Neural progenitor cell (in vitro differentiated cells): ENCODE data around the gene SLC38A10. TPM values are rescaled to one million over a fixed set of nuclear protein-coding genes. Genes with fewer than 3 reads are reported as not detected.

ENCODE experiments used
- DNase-seq: peaks from one replicate; pipeline ENCODE4 v3.0.0-alpha.2; 2016; ENCODE audit warnings: low spot score
- H2AFZ ChIP-seq: fragments of 200-600 bp; sonication (generic); replicated peaks from 2 replicates; pipeline ENCODE4 v1.6.1; 2016; ENCODE audit warnings: antibody characterized with exemption
- H3F3A ChIP-seq: fragments of 200-600 bp; sonication (generic); 2 replicates; pipeline ENCODE4 v1.6.1; 2016; ENCODE audit warnings: antibody characterized with exemption, low read depth
- H3K27ac ChIP-seq: fragments of 200-600 bp; sonication (generic); 2 replicates; pipeline ENCODE4 v1.5.1; 2016; ENCODE audit warnings: mild to moderate bottlenecking
- H3K27me3 ChIP-seq: fragments of 200-600 bp; sonication (generic); 2 replicates; pipeline ENCODE4 v1.6.1; 2016; ENCODE audit warnings: mild to moderate bottlenecking, moderate library complexity
- H3K36me3 ChIP-seq: fragments of 200-600 bp; sonication (generic); 2 replicates; pipeline ENCODE4 v1.5.1; 2016
- H3K4me1 ChIP-seq: fragments of 200-600 bp; sonication (generic); 2 replicates; pipeline ENCODE4 v1.6.1; 2016; ENCODE audit warnings: mixed run types
- H3K4me2 ChIP-seq: fragments of 200-600 bp; sonication (generic); 2 replicates; pipeline ENCODE4 v1.6.1; 2016
- H3K4me3 ChIP-seq: fragments of 200-600 bp; sonication (generic); 2 replicates; pipeline ENCODE4 v1.5.1; 2016
- H3K79me2 ChIP-seq: fragments of 200-600 bp; sonication (generic); 2 replicates; pipeline ENCODE4 v1.6.1; 2016; ENCODE audit warnings: low read depth
- H3K9ac ChIP-seq: fragments of 200-600 bp; sonication (generic); 2 replicates; pipeline ENCODE4 v1.6.1; 2016
- H3K9me3 ChIP-seq: fragments of 200-600 bp; sonication (generic); 2 replicates; pipeline ENCODE4 v1.5.1; 2016; ENCODE audit warnings: low read depth
- H4K20me1 ChIP-seq: fragments of 200-600 bp; sonication (generic); 2 replicates; pipeline ENCODE4 v1.6.1; 2016; ENCODE audit warnings: low read depth
- H3K27ac Mint-ChIP-seq: 3 replicates; pipeline ENCODE4 v1.8.0; 2021; ENCODE audit warnings: mixed read lengths
- H3K27me3 Mint-ChIP-seq: 2 replicates; pipeline ENCODE4 v1.8.0; 2022; ENCODE audit warnings: low read depth, mild to moderate bottlenecking, inconsistent platforms, moderate library complexity, mixed read lengths; ENCODE audit not compliant: insufficient read depth
- H3K36me3 Mint-ChIP-seq: 3 replicates; pipeline ENCODE4 v1.8.0; 2021; ENCODE audit warnings: mixed read lengths
- H3K4me1 Mint-ChIP-seq: 3 replicates; pipeline ENCODE4 v1.8.0; 2021; ENCODE audit warnings: mixed read lengths
- H3K4me3 Mint-ChIP-seq: 3 replicates; pipeline ENCODE4 v1.8.0; 2021; ENCODE audit warnings: mild to moderate bottlenecking, moderate library complexity, mixed read lengths
- H3K9me3 Mint-ChIP-seq: 3 replicates; pipeline ENCODE4 v1.8.0; 2020; ENCODE audit warnings: mixed read lengths
- CTCF ChIP-seq: fragments of 200-600 bp; sonication (generic); IDR thresholded peaks from 2 replicates; pipeline ENCODE4 v1.5.1; 2017; ENCODE audit warnings: antibody characterized with exemption, mild to moderate bottlenecking
- EZH2 ChIP-seq: fragments of 200-600 bp; sonication (generic); IDR thresholded peaks from 2 replicates; pipeline ENCODE4 v1.6.1; 2017; ENCODE audit warnings: antibody characterized with exemption, mild to moderate bottlenecking, moderate library complexity
- EZH2phosphoT487 ChIP-seq: fragments of 200-600 bp; sonication (generic); IDR thresholded peaks from 2 replicates; pipeline ENCODE4 v1.6.1; 2017; ENCODE audit warnings: antibody characterized with exemption
- total RNA-seq: library from RNA; depleted of rRNA; stranded (reverse); fragments of >200 nt; gene quantifications from 2 replicates; pipeline ENCODE4 v1.2.3, GENCODE V29; 2015; ENCODE audit warnings: low replicate concordance

SLC38A10 gene
- total RNA-seq, 1 donor from 2014 or later, result 8.3 TPM

- Histone ChIP-seq H3K4me2 (no peak overlapping the region), H3K9me3 (no peaks in the 10 kb centered on the region), H4K20me1 (peaks cover 9% of the 10 kb centered on the region), H3K9ac (no peak overlapping the region), H3K36me3 (no peaks in the 10 kb centered on the region), H3K27me3 (no peaks in the 10 kb centered on the region), H3K4me1 (no peaks in the 10 kb centered on the region), H3K4me3 (no peak overlapping the region), H3F3A (no peaks in the 10 kb centered on the region), H2AFZ (no peak overlapping the region), H3K27ac (no peak overlapping the region), H3K79me2 (peaks cover 12% of the 10 kb centered on the region)
- H3K27ac Mint-ChIP-seq, result no peak overlapping the region
- no peaks in the 10 kb centered on the region for H3K9me3 Mint-ChIP-seq
- no peak overlapping the region for H3K4me3 Mint-ChIP-seq
- peaks cover 11% of the 10 kb centered on the region for H3K4me1 Mint-ChIP-seq
- no peak for DNase-seq
- H3K27me3 Mint-ChIP-seq, result peaks cover 6% of the 10 kb centered on the region
- H3K36me3 Mint-ChIP-seq, result peaks cover 11% of the 10 kb centered on the region
- TF ChIP-seq EZH2phosphoT487 (no peak), EZH2 (no peak), CTCF (no peak)
These were observed 61.1 kb downstream of the SLC38A10 start for GRCh38 chr17:81233811-81234505.

GRCh38 chr17:81233316-81233715 lies 61.8 kb downstream of the SLC38A10 start:
- DNase-seq, result no peak
- Histone ChIP-seq H2AFZ (no peak overlapping the region), H3K79me2 (peaks cover 10% of the 10 kb centered on the region), H3K27me3 (no peaks in the 10 kb centered on the region), H3K27ac (no peak overlapping the region), H3K9me3 (no peaks in the 10 kb centered on the region), H3K9ac (no peak overlapping the region), H3K4me2 (no peak overlapping the region), H4K20me1 (peaks cover 9% of the 10 kb centered on the region), H3K4me3 (no peak overlapping the region), H3K36me3 (no peaks in the 10 kb centered on the region), H3K4me1 (no peaks in the 10 kb centered on the region), H3F3A (no peaks in the 10 kb centered on the region)
- no peaks in the 10 kb centered on the region for H3K9me3 Mint-ChIP-seq
- no peak overlapping the region for H3K4me3 Mint-ChIP-seq
- no peak for TF ChIP-seq EZH2
- TF ChIP-seq CTCF, result no peak
- no peak for TF ChIP-seq EZH2phosphoT487
- no peak overlapping the region for H3K27ac Mint-ChIP-seq
- H3K4me1 Mint-ChIP-seq, result peaks cover 11% of the 10 kb centered on the region
- H3K27me3 Mint-ChIP-seq, result peaks cover 5% of the 10 kb centered on the region
- peaks cover 11% of the 10 kb centered on the region for H3K36me3 Mint-ChIP-seq

GRCh38 chr17:81232616-81233241 lies 62.4 kb downstream of the SLC38A10 start:
- Mint-ChIP-seq H3K4me3 (no peak overlapping the region), H3K4me1 (peaks cover 7% of the 10 kb centered on the region), H3K36me3 (peaks cover 11% of the 10 kb centered on the region), H3K9me3 (no peaks in the 10 kb centered on the region), H3K27me3 (peaks cover 5% of the 10 kb centered on the region), H3K27ac (no peak overlapping the region)
- Histone ChIP-seq H3K36me3 (no peaks in the 10 kb centered on the region), H3K4me3 (no peak overlapping the region), H3K27ac (no peak overlapping the region), H3K9ac (no peak overlapping the region), H3K4me1 (no peaks in the 10 kb centered on the region), H3K4me2 (no peak overlapping the region), H3K9me3 (no peaks in the 10 kb centered on the region), H3K79me2 (peaks cover 4% of the 10 kb centered on the region), H3F3A (no peaks in the 10 kb centered on the region), H2AFZ (no peak overlapping the region), H3K27me3 (no peaks in the 10 kb centered on the region), H4K20me1 (peaks cover 4% of the 10 kb centered on the region)
- no peak for TF ChIP-seq EZH2
- no peak for TF ChIP-seq EZH2phosphoT487
- no peak for TF ChIP-seq CTCF
- no peak for DNase-seq
